Measurements from ENCODE around the gene KLK11. TPM values are rescaled to one million over a fixed set of nuclear protein-coding genes. Genes with fewer than 3 reads are reported as not detected.

Gene KLK11
- total RNA-seq, 6 donors from 2014 or later: 13.3 to 37.7 (median 22.9) TPM

- no peak for TF ChIP-seq CTCF (IDR thresholded peaks at IDR 0.05)
- no peak for TF ChIP-seq POLR2A (IDR thresholded peaks at IDR 0.05)
- TF ChIP-seq EP300 (IDR thresholded peaks at IDR 0.05): no peak
- TF ChIP-seq POLR2AphosphoS5 (IDR thresholded peaks at IDR 0.05): no peak
- 30 to 40% methylated on average over 1 to 2 of the region's 9 CpGs for WGBS, 2 donors
- Histone ChIP-seq H3K27ac (no peak overlapping the region), H3K27me3 (no peaks in the 10 kb centered on the region), H3K4me3 (no peak overlapping the region), H3K4me1 (no peaks in the 10 kb centered on the region), H3K9me3 (no peaks in the 10 kb centered on the region), H3K36me3 (no peaks in the 10 kb centered on the region)
- DNase-seq (no peak), ATAC-seq (ENCODE audit: low FRiP score in 2 of 2) (no peak)
Measured at GRCh38 chr19:50974702-50975556, 51.5 kb downstream of the KLK11 start.

- Histone ChIP-seq H3K9me3 (no peaks in the 10 kb centered on the region), H3K4me1 (no peaks in the 10 kb centered on the region), H3K4me3 (no peak overlapping the region), H3K27ac (no peak overlapping the region), H3K36me3 (no peaks in the 10 kb centered on the region), H3K27me3 (no peaks in the 10 kb centered on the region)
- ATAC-seq (ENCODE audit: low FRiP score in 2 of 2) (no peak), DNase-seq (no peak)
- no peak for TF ChIP-seq EP300 (IDR thresholded peaks at IDR 0.05)
- TF ChIP-seq POLR2A (IDR thresholded peaks at IDR 0.05): no peak
- TF ChIP-seq POLR2AphosphoS5 (IDR thresholded peaks at IDR 0.05): no peak
- no peak for TF ChIP-seq CTCF (IDR thresholded peaks at IDR 0.05)
- 78 to 86% methylated on average over 8 to 9 of the region's 9 CpGs for WGBS, 2 donors
Measured at GRCh38 chr19:50972795-50973376, 53.5 kb downstream of the KLK11 start.

Other genes starting within 250 kb of the KLK11 start
- not detected for gene ACP4, start 236.2 kb downstream of the KLK11 start, total RNA-seq
- gene KLK1, start 202.8 kb downstream of the KLK11 start, total RNA-seq: 1 to 10 TPM in 3 of 6 donors, not detected in 3; 1.3 to 3.3 (median 2.0) TPM
- gene KLK15, start 193.0 kb downstream of the KLK11 start, total RNA-seq: not detected
- under 1 TPM in 1 of 6 donors, not detected in 5; 0.33 TPM for gene KLK3, start 171.7 kb downstream of the KLK11 start, total RNA-seq
- not detected for gene KLK2, start 153.2 kb downstream of the KLK11 start, total RNA-seq
- gene KLK4, start 115.2 kb downstream of the KLK11 start, total RNA-seq: not detected
- under 1 TPM in 1 of 6 donors, not detected in 5; 0.74 TPM for gene KLK5, start 73.6 kb downstream of the KLK11 start, total RNA-seq
- not detected for gene KLK6, start 57.0 kb downstream of the KLK11 start, total RNA-seq
- 1 to 10 TPM in 1 of 6 donors, under 1 TPM in 1, not detected in 4; 0.30 to 1.1 TPM for gene KLK7, start 42.7 kb downstream of the KLK11 start, total RNA-seq
- not detected for gene KLK8, start 25.0 kb downstream of the KLK11 start, total RNA-seq
- 10 to 100 TPM in 3 of 6 donors, 1 to 10 TPM in 2, not detected in 1; 4.8 to 21.7 (median 18.6) TPM for gene KLK10, start 6.9 kb downstream of the KLK11 start, total RNA-seq
- gene KLK12, start 8.4 kb upstream of the KLK11 start, total RNA-seq: 1 to 10 TPM in 1 of 6 donors, under 1 TPM in 1, not detected in 4; 0.54 to 2.0 TPM
- gene KLK13, start 38.5 kb upstream of the KLK11 start, total RNA-seq: 10 to 100 TPM in 1 of 6 donors, 1 to 10 TPM in 1, under 1 TPM in 2, not detected in 2; 0.54 to 24.1 (median 1.9) TPM
- gene KLK14, start 56.3 kb upstream of the KLK11 start, total RNA-seq: 1 to 10 TPM in 3 of 6 donors, not detected in 3; 1.2 to 2.1 (median 2.0) TPM
- gene CTU1, start 81.8 kb upstream of the KLK11 start, total RNA-seq: 10 to 100 TPM in 5 of 6 donors, 1 to 10 TPM in 1; 9.5 to 23.0 (median 15.1) TPM
- 10 to 100 TPM in 5 of 6 donors, 1 to 10 TPM in 1; 6.8 to 47.1 (median 24.6) TPM for gene SIGLEC9, start 98.3 kb upstream of the KLK11 start, total RNA-seq
- gene SIGLEC7, start 115.7 kb upstream of the KLK11 start, total RNA-seq: 10 to 100 TPM in 1 of 6 donors, 1 to 10 TPM in 5; 3.4 to 10.9 (median 8.1) TPM
- 10 to 100 TPM in 5 of 6 donors, 1 to 10 TPM in 1; 8.4 to 32.2 (median 21.6) TPM for gene CD33, start 198.5 kb upstream of the KLK11 start, total RNA-seq
- gene SIGLECL1, start 224.5 kb upstream of the KLK11 start, total RNA-seq: not detected

All from upper lobe of left lung (tissue), 6 donors.